H9 (cell line): ENCODE results near the gene IPO11. TPM values are rescaled to one million over a fixed set of nuclear protein-coding genes. Genes with fewer than 3 reads are reported as not detected.

Experiments
- DNase-seq: peaks from one replicate; pipeline ENCODE4 v3.0.0-alpha.2; 2017
- H2AFZ ChIP-seq: one replicate; pipeline ENCODE4 v1.6.1; 2013; ENCODE audit warnings: mild to moderate bottlenecking, low read length, control low read depth, moderate library complexity
- H2AK5ac ChIP-seq: 2 replicates; pipeline ENCODE4 v1.6.1; 2013; ENCODE audit warnings: low read length, control low read depth, mixed read lengths; ENCODE audit not compliant: insufficient read length
- H2BK120ac ChIP-seq: one replicate; pipeline ENCODE4 v1.6.1; 2013; ENCODE audit warnings: low read depth, mild to moderate bottlenecking, low read length, control low read depth, inconsistent platforms; ENCODE audit not compliant: poor library complexity, severe bottlenecking
- H2BK12ac ChIP-seq: 2 replicates; pipeline ENCODE4 v1.6.1; 2013; ENCODE audit warnings: low read length, control low read depth, mixed read lengths, low read depth; ENCODE audit not compliant: insufficient read length
- H2BK15ac ChIP-seq: 2 replicates; pipeline ENCODE4 v1.6.1; 2013; ENCODE audit warnings: low read depth, low read length, control low read depth
- H2BK20ac ChIP-seq: one replicate; pipeline ENCODE4 v1.6.1; 2013; ENCODE audit warnings: low read depth, mild to moderate bottlenecking, low read length, control low read depth, inconsistent platforms; ENCODE audit not compliant: poor library complexity, severe bottlenecking
- H2BK5ac ChIP-seq: 2 replicates; pipeline ENCODE4 v1.6.1; 2013; ENCODE audit warnings: low read length, control low read depth, mixed read lengths; ENCODE audit not compliant: insufficient read length
- H3K14ac ChIP-seq: 2 replicates; pipeline ENCODE4 v1.6.1; 2013; ENCODE audit warnings: low read length, control low read depth; ENCODE audit not compliant: insufficient read depth
- H3K18ac ChIP-seq: 2 replicates; pipeline ENCODE4 v1.6.1; 2013; ENCODE audit warnings: low read depth, mild to moderate bottlenecking, mixed read lengths, low read length, control low read depth; ENCODE audit not compliant: insufficient read length
- H3K23ac ChIP-seq: 2 replicates; pipeline ENCODE4 v1.6.1; 2013; ENCODE audit warnings: low read length, control low read depth, mixed read lengths, low read depth; ENCODE audit not compliant: insufficient read length
- H3K23me2 ChIP-seq: 2 replicates; pipeline ENCODE4 v1.6.1; 2013; ENCODE audit warnings: low read depth, mild to moderate bottlenecking, mixed read lengths, low read length, control low read depth; ENCODE audit not compliant: insufficient read length, poor library complexity, severe bottlenecking
- H3K27ac ChIP-seq: 2 replicates; pipeline ENCODE4 v1.5.1; 2013; ENCODE audit warnings: low read length, control low read depth, mixed read lengths, low read depth; ENCODE audit not compliant: insufficient read length
- H3K27me3 ChIP-seq: 2 replicates; pipeline ENCODE4 v1.6.1; 2013; ENCODE audit warnings: low read length, control low read depth, inconsistent platforms; ENCODE audit not compliant: insufficient read depth
- H3K4ac ChIP-seq: 2 replicates; pipeline ENCODE4 v1.6.1; 2013; ENCODE audit warnings: low read depth, mild to moderate bottlenecking, control low read depth, inconsistent platforms, low read length, moderate library complexity
- H3K4me1 ChIP-seq: 2 replicates; pipeline ENCODE4 v1.6.1; 2013; ENCODE audit warnings: low read length, control low read depth, inconsistent platforms; ENCODE audit not compliant: insufficient read depth
- H3K4me2 ChIP-seq: 2 replicates; pipeline ENCODE4 v1.6.1; 2013; ENCODE audit warnings: low read length, control low read depth, mixed read lengths; ENCODE audit not compliant: insufficient read length, insufficient read depth
- H3K56ac ChIP-seq: 2 replicates; pipeline ENCODE4 v1.6.1; 2013; ENCODE audit warnings: low read depth, mild to moderate bottlenecking, mixed read lengths, low read length, control low read depth; ENCODE audit not compliant: insufficient read length
- H3K79me1 ChIP-seq: 2 replicates; pipeline ENCODE4 v1.6.1; 2013; ENCODE audit warnings: low read depth, mild to moderate bottlenecking, moderate library complexity, low read length, control low read depth, inconsistent platforms; ENCODE audit not compliant: insufficient read depth, poor library complexity, severe bottlenecking
- H3K79me2 ChIP-seq: 2 replicates; pipeline ENCODE4 v1.6.1; 2013; ENCODE audit warnings: low read length, control low read depth, inconsistent platforms; ENCODE audit not compliant: insufficient read depth
- H3K9ac ChIP-seq: 2 replicates; pipeline ENCODE4 v1.6.1; 2013; ENCODE audit warnings: low read length, control low read depth, mixed read lengths; ENCODE audit not compliant: insufficient read length; ENCODE audit errors: extremely low read depth
- H3K9me3 ChIP-seq: one replicate; pipeline ENCODE4 v1.6.1; 2013; ENCODE audit warnings: low read depth, low read length, inconsistent platforms; ENCODE audit not compliant: control insufficient read depth
- H3T11ph ChIP-seq: one replicate; pipeline ENCODE4 v1.6.1; 2013; ENCODE audit warnings: mild to moderate bottlenecking, low read length, control low read depth, inconsistent platforms
- H4K20me1 ChIP-seq: one replicate; pipeline ENCODE4 v1.6.1; 2013; ENCODE audit not compliant: control insufficient read depth, insufficient read length, insufficient read depth
- H4K5ac ChIP-seq: 2 replicates; pipeline ENCODE4 v1.6.1; 2013; ENCODE audit warnings: low read depth, mild to moderate bottlenecking, mixed read lengths, low read length, control low read depth; ENCODE audit not compliant: insufficient read length
- H4K8ac ChIP-seq: replicated peaks from 2 replicates; pipeline ENCODE4 v1.6.1; 2013; ENCODE audit warnings: low read length, control low read depth, mixed read lengths, low read depth; ENCODE audit not compliant: insufficient read length
- H4K91ac ChIP-seq: 2 replicates; pipeline ENCODE4 v1.6.1; 2013; ENCODE audit warnings: low read depth, mild to moderate bottlenecking, moderate library complexity, mixed read lengths, low read length, control low read depth; ENCODE audit not compliant: insufficient read length
- H3K27ac Mint-ChIP-seq, 3 experiments: 2 replicates in 2 of 3; 3 replicates in 1 of 3; pipeline ENCODE4 v1.8.0; 2020 to 2021; ENCODE audit warnings: mixed read lengths in 3 of 3, mild to moderate bottlenecking in 1 of 3, moderate library complexity in 1 of 3
- H3K27me3 Mint-ChIP-seq: 2 replicates; pipeline ENCODE4 v1.8.0; 2021; ENCODE audit warnings: low read depth, mild to moderate bottlenecking, moderate library complexity, mixed read lengths
- H3K36me3 Mint-ChIP-seq, 3 experiments: 2 replicates in 2 of 3; 3 replicates in 1 of 3; pipeline ENCODE4 v1.8.0; 2020 to 2021; ENCODE audit warnings: low read depth in 3 of 3, mixed read lengths in 3 of 3; ENCODE audit not compliant: insufficient read depth in 1 of 3
- H3K4me1 Mint-ChIP-seq, 2 experiments: 2 replicates each; pipeline ENCODE4 v1.8.0; 2020; ENCODE audit warnings: mixed read lengths in 2 of 2
- H3K4me3 Mint-ChIP-seq, 2 experiments: 2 replicates in 1 of 2; 3 replicates in 1 of 2; pipeline ENCODE4 v1.8.0; 2020 to 2021; ENCODE audit warnings: mild to moderate bottlenecking in 2 of 2, mixed read lengths in 2 of 2, moderate library complexity in 1 of 2
- H3K9me3 Mint-ChIP-seq, 2 experiments: 2 replicates in 1 of 2; 3 replicates in 1 of 2; pipeline ENCODE4 v1.8.0; 2020; ENCODE audit warnings: mild to moderate bottlenecking in 2 of 2, mixed read lengths in 2 of 2, moderate library complexity in 1 of 2
- CTCF ChIP-seq: fragments of 200-600 bp; sonication (generic); conservative IDR thresholded peaks from 3 replicates; pipeline ENCODE4 v1.8.0; 2021; ENCODE audit warnings: antibody characterized with exemption, mild to moderate bottlenecking
- WGBS: extraction: QIAGEN DNeasy Blood & Tissue Kit; methylation state at CpG from one replicate; pipeline ENCODE4 v1.1.7; 2013; ENCODE audit warnings: missing lambda C conversion rate, low lambda C conversion rate, mixed read lengths; ENCODE audit not compliant: insufficient read length; ENCODE audit errors: extremely low coverage; 5-methylcytosine and 5-hydroxymethylcytosine counted together
- total RNA-seq: library from RNA; stranded (reverse); gene quantifications from 2 replicates; pipeline ENCODE4 v1.2.1, GENCODE V29; 2021

Gene IPO11
- total RNA-seq, 1 experiment from 2014 or later, result 63.0 TPM

GRCh38 chr5:62421414-62421813 is 8.9 kb downstream of the IPO11 start:
- Histone ChIP-seq H2BK15ac (no peak overlapping the region), H2BK5ac (no peak overlapping the region), H3K27me3 (no peaks in the 10 kb centered on the region), H3K4me1 (no peaks in the 10 kb centered on the region), H3K4me2 (no peak overlapping the region), H3K23ac (no peak overlapping the region), H4K5ac (no peak overlapping the region), H3K18ac (no peak overlapping the region), H3K9ac (no peak overlapping the region), H3K9me3 (no peaks in the 10 kb centered on the region), H3K23me2 (no peaks in the 10 kb centered on the region), H3T11ph (no peak overlapping the region), H4K20me1 (no peaks in the 10 kb centered on the region), H3K4ac (no peak overlapping the region), H3K79me1 (peaks cover 2% of the 10 kb centered on the region), H3K27ac (no peak overlapping the region), H2BK12ac (no peak overlapping the region), H3K14ac (no peak overlapping the region), H2AFZ (no peak overlapping the region), H3K79me2 (peaks cover 6% of the 10 kb centered on the region; the same call in 1 of the 2 replicates), H3K56ac (no peak overlapping the region), H2AK5ac (no peak overlapping the region), H2BK120ac (no peak overlapping the region), H2BK20ac (no peak overlapping the region), H4K8ac (no peak overlapping the region), H4K91ac (no peak overlapping the region)
- Mint-ChIP-seq H3K27ac (no peak overlapping the region), H3K4me3 (no peak overlapping the region), H3K36me3 (peaks cover 6 to 10% (median 9%) of the 10 kb centered on the region in 3 experiments; a peak in 6 of 7 replicates), H3K9me3 (no peaks in the 10 kb centered on the region), H3K4me1 (peaks cover 0 to 2% of the 10 kb centered on the region in 2 experiments; a peak in 1 of 4 replicates), H3K27me3 (no peaks in the 10 kb centered on the region)
- WGBS, result no CpG with 5 or more reads among the region's 1 CpG
- no peak for TF ChIP-seq CTCF
- DNase-seq, result no peak
